SK-N-SH treated with all-trans-retinoic acid at 6 μM for 48 hours (cell line): ENCODE measurements around the gene MST1.

Source experiments
- ARNTL ChIP-seq: fragments of 450-650 bp; formaldehyde crosslinking; IDR thresholded peaks from 2 replicates; pipeline ENCODE4 v1.5.0; 2020; ENCODE audit warnings: low read depth, mild to moderate bottlenecking, moderate library complexity, borderline replicate concordance
- BACH2 ChIP-seq: fragments of 250-450 bp; sonication (Bioruptor Pico); IDR thresholded peaks from 2 replicates; pipeline ENCODE4 v1.9.0; 2021; ENCODE audit warnings: mild to moderate bottlenecking, borderline replicate concordance
- CSDC2 ChIP-seq: fragments of 250-450 bp; sonication (Bioruptor Pico); IDR thresholded peaks from 2 replicates; pipeline ENCODE4 v1.5.0; 2020; ENCODE audit warnings: mild to moderate bottlenecking, moderate library complexity
- CSRNP3 ChIP-seq: fragments of 250-450 bp; sonication (Bioruptor Pico); IDR thresholded peaks from 2 replicates; pipeline ENCODE4 v1.5.1; 2021; ENCODE audit warnings: mild to moderate bottlenecking, moderate library complexity
- OSR1 ChIP-seq: fragments of 250-450 bp; sonication (Bioruptor Pico); IDR thresholded peaks from 2 replicates; pipeline ENCODE4 v1.8.0; 2022; ENCODE audit warnings: moderate library complexity, mild to moderate bottlenecking, inconsistent platforms
- PATZ1 ChIP-seq: fragments of 250-450 bp; sonication (Bioruptor Pico); IDR thresholded peaks from 2 replicates; pipeline ENCODE4 v1.8.0; 2020; ENCODE audit warnings: mild to moderate bottlenecking, moderate library complexity, borderline replicate concordance
- POU6F1 ChIP-seq: fragments of 250-450 bp; sonication (Bioruptor Pico); IDR thresholded peaks from 2 replicates; pipeline ENCODE4 v1.8.0; 2021; ENCODE audit warnings: low read depth, mild to moderate bottlenecking, moderate library complexity, borderline replicate concordance
- PPARA ChIP-seq: fragments of 250-450 bp; sonication (Bioruptor Pico); IDR thresholded peaks from 2 replicates; pipeline ENCODE4 v1.5.0; 2020; ENCODE audit warnings: mild to moderate bottlenecking, borderline replicate concordance
- RARB ChIP-seq: fragments of 250-450 bp; sonication (Bioruptor Pico); IDR thresholded peaks from 2 replicates; pipeline ENCODE4 v1.8.0; 2021; ENCODE audit warnings: mild to moderate bottlenecking, moderate library complexity
- TCF4 ChIP-seq: fragments of 250-450 bp; sonication (Bioruptor Pico); IDR thresholded peaks from 2 replicates; pipeline ENCODE4 v1.8.0; 2021; ENCODE audit warnings: mild to moderate bottlenecking, moderate library complexity, borderline replicate concordance
- TOX ChIP-seq: fragments of 250-450 bp; sonication (Bioruptor Pico); IDR thresholded peaks from 2 replicates; pipeline ENCODE4 v1.8.0; 2021; ENCODE audit warnings: mild to moderate bottlenecking, moderate library complexity, borderline replicate concordance
- TSHZ2 ChIP-seq: fragments of 250-450 bp; sonication (Bioruptor Pico); IDR thresholded peaks from 2 replicates; pipeline ENCODE4 v1.5.0; 2020; ENCODE audit warnings: mild to moderate bottlenecking, moderate library complexity
- ZC3H10 ChIP-seq: fragments of 250-450 bp; sonication (Bioruptor Pico); IDR thresholded peaks from 2 replicates; pipeline ENCODE4 v1.5.1; 2021; ENCODE audit warnings: mild to moderate bottlenecking, moderate library complexity
- ZFP30 ChIP-seq: fragments of 450-650 bp; formaldehyde crosslinking; IDR thresholded peaks from 2 replicates; pipeline ENCODE4 v1.5.0; 2022; ENCODE audit warnings: mild to moderate bottlenecking, moderate library complexity

GRCh38 chr3:49673121-49673714, 16.1 kb downstream of the MST1 start:
- TF ChIP-seq PPARA (no peak), ARNTL (CRISPR knock-in tag) (no peak), CSDC2 (CRISPR knock-in tag) (no peak), PATZ1 (no peak), ZC3H10 (no peak), POU6F1 (CRISPR knock-in tag) (no peak), OSR1 (CRISPR knock-in tag) (no peak), RARB (CRISPR knock-in tag) (no peak), CSRNP3 (CRISPR knock-in tag) (no peak), TOX (CRISPR knock-in tag) (no peak), TSHZ2 (CRISPR knock-in tag) (no peak), ZFP30 (CRISPR knock-in tag) (no peak), TCF4 (CRISPR knock-in tag) (no peak), BACH2 (CRISPR knock-in tag) (no peak)
